Fibroblast of gingiva (primary cell): Measurements from ENCODE around the gene TMEM35A.
"Not testable (repeated sequence)": the region's sequence is repeated elsewhere in the genome, so short reads cannot be mapped to it uniquely, and the experiment has no call there.

Experiments
- DNase-seq: peaks from one replicate; pipeline ENCODE4 v3.0.0-alpha.2; 2011; ENCODE audit warnings: low read depth

TMEM35A gene, protein sequence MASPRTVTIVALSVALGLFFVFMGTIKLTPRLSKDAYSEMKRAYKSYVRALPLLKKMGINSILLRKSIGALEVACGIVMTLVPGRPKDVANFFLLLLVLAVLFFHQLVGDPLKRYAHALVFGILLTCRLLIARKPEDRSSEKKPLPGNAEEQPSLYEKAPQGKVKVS

DNA sequence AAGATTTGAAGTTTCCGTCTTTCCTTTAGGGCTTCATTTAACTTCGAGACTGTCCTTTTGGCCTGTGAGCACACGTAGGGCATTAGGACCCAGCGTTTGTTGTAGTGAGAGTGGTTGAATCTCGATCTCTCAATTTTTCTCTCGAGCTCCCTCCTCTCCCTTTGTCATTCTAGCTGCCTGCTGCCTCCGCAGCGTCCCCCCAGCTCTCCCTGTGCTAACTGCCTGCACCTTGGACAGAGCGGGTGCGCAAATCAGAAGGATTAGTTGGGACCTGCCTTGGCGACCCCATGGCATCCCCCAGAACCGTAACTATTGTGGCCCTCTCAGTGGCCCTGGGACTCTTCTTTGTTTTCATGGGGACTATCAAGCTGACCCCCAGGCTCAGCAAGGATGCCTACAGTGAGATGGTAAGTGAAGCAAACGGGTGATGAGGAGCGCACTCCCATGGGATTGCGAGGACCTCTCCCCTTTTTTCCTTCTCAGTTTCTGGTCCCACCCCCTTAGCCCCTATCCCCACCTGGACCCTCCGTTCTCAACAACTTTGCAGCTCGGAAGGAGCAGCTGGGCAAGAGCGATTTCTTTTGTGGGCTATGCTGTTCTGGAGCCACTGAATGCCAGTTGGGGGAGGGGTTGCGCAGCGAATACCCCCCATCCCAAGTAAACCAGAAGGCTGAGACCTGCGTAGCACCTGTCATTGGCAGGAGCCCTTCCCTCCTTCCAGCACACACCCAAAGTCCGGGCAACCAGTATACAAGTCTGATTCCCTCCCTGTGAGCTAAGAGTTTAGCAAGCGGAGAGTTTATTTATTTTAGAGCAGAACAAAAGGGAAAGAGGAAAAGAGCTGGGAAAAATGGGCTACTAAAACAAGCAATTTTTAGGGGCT is at the start of gene TMEM35A:
Gene TMEM35A (plus strand): TSS at position 164 of the 883 bp plus-strand sequence. CDS start 124 bp downstream, at position 288.
- DNase-seq: peak; percentile 18

DNA sequence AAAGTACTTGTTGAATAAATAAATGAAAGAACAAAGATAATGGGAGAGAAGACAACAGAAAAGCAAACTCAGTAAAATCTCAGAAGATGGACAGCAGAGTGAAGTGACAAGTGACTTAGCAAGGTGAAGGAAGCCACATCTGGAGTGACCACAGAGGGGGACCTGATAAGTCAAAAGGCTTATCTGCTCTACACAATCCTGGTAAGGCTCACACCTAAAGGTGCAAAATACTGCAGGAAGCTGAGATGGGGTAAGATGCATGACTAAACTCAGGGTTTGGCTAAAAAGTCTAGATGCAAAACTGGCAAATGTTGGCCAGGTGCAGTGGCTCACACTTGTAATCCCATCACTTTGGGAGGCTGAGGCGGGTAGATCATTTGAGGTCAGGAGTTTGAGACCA is 49.0 kb upstream of the TMEM35A start:
- DNase-seq: no peak

DNA sequence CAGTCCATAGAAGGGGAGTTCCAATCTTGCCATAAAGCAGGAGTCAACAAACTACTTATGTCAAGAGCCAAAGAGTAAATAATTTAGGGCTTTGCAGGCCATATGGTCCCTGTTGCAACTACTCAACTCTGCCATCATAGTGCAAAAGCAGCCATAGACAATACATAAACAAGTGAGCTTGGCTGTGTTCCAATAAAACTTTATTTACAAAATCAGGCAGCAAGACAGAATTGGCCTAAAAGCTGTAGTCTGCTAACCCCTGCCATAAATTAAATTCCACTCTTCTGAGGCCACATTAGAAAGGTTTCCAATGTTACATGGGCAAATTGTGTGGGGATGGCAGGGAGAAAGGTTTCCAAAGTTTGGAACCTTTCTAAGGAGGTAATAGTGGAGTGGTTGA is 41.4 kb upstream of the TMEM35A start:
- no peak for DNase-seq

DNA sequence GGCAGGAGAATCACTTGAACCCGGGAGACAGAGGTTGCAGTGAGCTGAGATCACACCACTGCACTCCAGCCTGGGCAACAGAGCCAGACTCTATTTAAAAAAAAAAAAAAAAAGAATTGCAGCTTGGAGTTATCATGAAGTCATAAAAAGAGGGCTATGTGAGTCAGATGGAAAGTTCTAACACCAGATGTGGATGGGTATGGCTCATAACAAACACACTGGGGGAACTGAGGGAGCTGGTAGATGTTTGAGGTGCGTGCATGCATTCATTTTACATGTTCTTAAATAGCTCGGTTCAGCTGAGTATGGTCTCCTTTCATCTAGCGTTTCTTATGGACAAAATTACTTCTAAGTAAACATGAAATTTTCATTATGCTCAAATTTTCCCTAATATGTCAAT is 38.5 kb upstream of the TMEM35A start:
- DNase-seq: no peak

DNA sequence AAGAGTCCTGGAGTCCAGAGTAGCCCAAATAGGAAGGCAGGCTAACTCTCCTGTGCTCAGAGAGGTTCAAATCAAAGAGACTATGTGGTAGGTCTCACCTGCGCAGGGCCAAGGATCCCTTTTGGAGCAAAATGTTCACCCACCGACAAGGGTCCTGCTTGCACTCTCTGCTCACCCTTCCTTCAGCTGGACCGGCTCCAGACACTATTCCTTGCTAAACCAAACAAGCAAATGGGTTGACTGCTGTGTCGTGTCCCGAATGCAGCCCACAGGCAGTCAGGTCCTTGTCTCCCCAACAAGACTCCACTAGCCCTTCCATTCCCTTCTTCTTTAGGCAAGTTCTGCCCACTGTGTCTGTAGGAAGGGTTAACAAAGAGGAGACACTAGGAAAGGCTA is 27.5 kb upstream of the TMEM35A start:
- no peak for DNase-seq

DNA sequence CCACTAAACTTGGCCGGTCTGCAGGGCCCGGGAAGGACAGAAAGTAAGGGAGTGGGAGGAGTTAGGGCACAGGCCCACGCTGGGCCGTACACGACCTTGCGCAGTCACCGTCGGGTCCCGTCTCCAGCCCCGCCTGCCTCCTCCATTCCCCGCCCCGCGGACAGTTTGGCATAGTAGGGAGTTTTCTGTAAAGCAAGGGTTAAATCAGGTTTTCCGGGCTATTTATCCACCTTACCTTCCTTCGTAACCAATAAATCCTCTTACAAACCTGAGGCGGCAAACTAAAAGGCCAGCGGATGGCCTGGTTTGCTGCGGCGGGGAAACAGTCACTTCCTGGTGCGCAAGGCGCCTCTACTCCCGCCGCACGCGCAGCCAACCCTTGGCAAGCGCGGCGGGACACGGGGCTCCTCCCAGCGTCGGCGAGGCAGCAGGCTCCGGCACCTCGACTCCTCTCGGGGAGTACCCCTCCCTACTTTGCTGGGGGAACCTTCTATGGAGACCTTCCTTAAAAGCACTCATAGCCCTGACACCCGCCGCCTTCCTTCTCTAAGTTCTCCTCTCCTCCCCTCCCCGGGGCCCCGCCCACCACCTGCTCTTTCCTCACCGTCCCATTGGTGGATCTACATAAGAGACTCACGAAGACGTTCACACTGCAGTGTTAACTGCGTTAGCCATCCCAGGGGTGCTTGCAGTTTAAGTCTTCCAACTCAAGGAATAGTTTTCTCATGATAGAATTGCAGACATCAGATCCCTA is 27.0 kb upstream of the TMEM35A start, which contains the start of gene TRMT2B:
Gene TRMT2B (minus strand): TSS at position 563 of the 754 bp plus-strand sequence. CDS start 9,822 bp downstream, outside the sequence.
- peak; percentile 60 for DNase-seq

DNA sequence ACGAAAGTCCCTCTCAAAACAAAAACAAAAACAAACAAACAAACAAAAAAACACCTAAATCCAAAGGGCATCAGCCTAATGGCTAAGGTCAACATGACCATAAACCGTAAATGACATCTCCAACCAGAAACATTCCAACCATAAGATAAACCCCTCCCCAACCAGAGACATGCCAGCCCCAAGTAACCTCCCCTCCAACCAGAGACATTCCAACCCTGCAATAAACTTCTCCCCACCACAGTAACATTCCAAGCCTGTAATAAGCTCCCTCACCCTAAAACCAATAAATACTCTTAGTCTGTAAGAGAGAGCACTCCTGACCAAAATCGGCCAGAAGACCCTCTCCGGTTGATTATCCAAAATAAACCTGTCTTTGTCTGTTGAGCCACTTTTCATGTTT is 22.1 kb upstream of the TMEM35A start:
- not testable (repeated sequence) for DNase-seq

DNA sequence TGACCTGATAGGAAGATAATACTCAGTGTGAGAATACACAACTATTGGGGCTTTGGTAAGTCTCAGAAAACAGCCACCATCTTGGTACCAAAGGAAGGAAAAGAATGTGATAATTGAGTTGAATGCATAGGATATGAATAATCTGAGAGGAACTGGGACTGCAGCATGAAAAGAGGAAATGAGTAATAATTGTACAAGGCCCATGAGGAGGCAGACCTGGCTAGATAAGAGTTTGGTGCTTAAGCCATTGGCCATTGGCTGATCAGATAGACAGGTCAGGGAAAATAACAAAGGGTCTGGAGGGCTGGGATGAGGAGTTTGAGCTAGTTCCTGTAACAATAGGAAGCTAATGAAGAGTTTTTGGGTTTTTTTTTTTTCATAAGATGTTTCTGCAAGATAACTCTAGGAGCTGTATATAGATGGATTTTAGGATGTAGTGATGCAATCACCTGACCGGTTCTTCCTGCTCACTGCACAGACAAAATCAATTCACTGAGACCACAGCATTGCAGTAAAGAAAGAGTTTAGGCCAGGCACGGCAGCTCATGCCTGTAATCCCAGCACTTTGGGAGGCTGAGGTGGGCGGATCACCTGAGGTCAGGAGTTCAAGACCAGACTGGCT is 21.5 kb upstream of the TMEM35A start:
- DNase-seq: no peak

DNA sequence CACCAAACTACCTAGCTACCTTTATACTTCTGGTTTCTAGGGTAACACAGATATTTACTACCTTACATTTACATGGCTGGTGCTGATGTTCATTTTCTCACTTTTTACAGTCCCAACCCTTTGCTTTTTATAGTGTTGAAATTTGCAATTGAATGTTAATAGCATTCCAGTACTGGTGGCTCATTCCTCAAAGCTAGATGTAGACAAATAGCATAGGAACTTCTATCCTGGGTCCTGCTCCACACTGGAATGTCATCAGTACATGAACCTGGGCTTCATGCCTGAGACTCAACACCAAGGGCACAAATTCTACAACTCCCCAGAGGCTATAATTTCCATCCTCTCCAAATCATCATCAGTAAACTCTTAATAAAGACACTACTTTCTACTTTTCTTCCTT is 16.5 kb upstream of the TMEM35A start:
- peak; percentile 0 for DNase-seq

DNA sequence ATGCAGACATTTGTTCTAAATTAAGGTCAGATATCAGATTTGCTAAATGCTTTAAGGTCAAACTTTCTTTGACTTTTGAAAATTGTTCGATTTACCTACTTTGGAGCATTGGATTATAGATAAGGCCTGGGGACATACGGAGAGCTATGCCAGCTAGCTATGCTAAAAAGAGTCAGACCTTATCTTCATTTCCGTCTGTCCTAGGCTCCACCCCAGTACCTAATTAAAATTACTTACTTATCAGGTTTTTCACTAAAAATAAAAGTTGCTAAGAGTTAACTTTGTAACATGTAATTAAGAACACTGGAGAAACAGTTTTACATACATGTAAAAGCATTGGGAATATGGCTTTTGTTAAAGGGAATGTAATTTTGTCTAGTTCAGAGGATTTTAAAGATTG is 7.1 kb upstream of the TMEM35A start:
- DNase-seq: no peak

DNA sequence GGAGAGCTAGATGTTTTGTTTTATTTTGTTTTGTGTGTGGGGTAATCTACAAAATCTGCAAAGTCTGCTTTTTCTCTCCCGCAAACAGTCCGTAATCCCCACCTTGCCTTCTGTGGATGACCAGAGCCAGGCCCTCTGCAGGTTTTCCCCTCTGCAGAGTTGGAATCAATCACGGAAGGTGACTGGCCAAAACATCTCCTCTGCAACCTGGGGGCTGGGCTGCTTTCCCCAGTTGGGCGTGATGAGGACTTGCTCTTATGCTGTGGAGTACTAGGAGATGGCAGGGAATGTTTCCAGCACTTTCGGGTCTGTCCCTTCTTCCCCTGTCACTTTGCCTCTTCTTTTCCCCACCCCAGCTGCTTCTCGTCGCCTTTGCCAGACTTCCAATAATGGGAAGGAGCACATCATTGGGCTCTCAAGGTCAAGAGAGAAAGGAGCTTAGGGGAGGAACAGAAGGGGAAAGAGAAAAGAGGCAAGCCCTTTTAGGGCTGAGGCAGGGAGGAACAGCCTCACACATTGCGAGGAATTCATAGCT is 1.1 kb downstream of the TMEM35A start:
- no peak for DNase-seq

DNA sequence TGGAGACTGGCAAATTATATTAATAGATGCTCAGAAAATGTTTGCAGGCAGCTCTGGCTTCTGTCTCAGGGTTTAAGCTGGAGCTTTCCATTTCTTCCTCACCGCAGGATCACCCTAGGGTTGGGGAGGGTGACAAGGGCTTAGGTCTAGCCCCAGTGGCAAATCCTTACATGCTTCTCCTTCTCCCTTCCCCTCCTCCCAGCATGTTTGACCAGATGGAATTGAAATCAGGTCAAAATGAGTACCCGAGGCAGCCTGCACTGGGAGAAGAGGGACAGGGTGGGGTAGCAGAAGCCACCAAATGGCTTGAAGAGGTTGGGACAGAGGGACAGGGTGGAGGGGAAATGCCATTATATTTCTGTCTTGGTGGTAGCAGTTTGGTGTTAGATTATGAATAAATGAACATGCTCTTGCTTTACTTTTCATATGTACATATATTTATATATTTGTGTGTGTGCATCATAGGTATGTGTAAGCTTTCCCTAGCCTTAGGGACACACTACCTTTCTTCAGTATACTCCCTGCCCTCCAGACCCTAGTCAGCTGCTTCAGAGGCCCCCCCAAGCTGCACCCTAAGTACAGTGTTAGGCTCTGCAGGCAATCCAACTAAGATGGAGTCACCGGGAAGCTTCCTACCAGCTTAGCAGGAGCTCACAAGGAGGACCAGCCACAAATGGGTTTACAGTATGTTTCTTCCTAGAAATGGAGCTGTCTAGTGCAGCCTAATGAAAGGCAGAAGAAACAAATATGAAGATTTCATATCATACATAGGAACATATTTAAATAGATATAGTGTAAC is 1.8 kb downstream of the TMEM35A start:
- no peak for DNase-seq

DNA sequence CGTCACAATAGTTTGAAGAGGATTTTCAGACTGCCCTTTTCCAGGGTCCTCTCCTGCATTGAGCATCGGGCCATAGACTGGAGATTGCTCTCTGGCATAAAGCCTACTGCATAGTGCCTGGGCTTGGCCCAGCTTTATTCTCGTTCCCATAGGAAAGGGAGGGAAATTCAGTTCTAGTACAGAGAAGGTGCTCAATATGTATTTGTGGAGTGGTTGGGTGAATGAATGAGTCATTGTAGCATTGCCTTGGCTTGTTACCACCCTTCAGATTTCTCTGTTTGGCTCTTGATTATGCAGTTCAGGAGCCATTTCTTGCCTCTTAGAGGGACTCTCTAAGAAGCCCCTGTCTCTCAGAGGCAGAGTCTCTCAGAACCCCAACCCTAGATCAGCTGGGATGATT is 2.6 kb downstream of the TMEM35A start:
- DNase-seq: no peak

DNA sequence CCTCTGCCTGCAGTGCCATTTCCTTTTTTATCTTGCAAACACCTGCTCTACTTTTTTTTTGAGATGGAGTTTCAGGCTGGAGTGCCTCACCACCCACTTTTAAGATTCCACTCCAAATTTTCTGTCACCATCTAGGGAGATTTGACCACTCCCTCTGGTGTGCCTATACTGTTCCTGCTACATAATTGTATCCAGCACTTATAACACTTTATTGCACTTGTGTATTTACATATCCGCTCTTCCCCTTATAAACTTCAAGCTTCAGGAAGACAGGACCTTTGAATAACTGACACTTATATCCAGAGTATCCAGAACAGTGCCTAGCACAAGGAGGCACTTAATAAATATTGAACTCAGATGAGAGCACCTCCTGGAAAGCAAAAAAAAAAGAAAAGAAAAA is 13.1 kb downstream of the TMEM35A start:
- no peak for DNase-seq

DNA sequence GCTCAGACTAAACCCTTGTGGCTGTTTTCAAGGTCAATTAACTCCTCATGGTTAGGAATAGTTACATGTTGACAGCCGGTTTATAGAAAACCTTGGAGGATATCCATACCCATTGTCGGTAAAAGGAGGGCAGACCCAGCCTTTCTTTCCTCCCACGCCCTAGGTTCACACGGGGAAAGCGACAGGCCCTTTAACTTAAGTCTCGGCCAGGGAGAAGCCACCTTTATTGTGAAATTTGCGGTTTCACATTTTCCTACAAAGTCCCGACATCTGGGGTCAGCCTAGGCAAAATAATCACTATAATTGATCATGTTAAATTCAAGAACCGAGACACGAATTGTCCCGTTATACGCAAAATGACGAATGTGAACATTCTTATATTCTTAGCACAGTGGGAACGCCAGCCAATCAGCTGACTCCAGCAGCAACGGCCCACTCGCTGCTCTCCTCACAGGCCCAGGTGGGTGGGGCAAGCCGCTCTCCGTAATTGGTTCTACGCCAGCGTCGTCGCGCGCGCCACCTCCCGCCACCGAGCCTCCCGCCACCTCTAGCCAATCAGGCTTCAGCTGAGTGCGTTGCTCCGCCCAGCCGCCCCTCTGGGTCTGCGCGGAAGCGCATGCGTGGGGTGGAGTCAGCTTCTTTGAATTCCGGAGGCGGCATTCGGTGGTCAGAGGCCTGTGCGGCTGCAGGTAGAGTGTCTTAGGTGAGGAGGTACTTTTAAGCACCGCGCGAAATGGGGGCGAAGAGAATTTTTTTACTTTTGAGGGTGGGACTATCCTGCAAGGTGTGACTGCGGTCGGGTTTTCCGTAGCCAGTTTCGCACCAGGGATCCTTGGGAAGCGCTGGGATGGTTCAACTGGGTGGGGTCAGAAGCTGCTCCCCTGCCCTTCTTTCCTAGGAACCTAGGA is 19.1 kb downstream of the TMEM35A start, which contains the start of gene CENPI:
Gene CENPI (plus strand): TSS at position 659 of the 908 bp plus-strand sequence. CDS start 2,867 bp downstream, outside the sequence.
- peak; percentile 92 for DNase-seq

DNA sequence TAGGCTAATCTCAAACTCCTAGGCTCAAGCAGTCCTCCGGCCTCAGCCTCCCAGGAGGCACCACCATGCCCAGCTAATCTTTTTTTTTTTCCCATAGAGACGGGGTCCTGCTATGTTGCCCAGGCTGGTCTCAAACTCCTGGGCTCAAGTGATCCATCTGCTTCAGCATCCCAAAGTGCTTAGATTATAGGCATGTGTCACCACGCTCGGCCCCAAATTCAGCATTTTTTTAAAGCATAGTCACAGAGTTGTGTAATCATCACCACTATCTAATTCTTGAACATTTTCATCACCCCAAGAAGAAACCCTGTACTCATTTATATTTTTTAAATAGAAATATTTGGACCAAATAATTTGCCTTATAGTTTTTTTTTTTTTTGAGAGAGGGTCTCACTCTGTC is 29.6 kb downstream of the TMEM35A start:
- DNase-seq: peak; percentile 45

DNA sequence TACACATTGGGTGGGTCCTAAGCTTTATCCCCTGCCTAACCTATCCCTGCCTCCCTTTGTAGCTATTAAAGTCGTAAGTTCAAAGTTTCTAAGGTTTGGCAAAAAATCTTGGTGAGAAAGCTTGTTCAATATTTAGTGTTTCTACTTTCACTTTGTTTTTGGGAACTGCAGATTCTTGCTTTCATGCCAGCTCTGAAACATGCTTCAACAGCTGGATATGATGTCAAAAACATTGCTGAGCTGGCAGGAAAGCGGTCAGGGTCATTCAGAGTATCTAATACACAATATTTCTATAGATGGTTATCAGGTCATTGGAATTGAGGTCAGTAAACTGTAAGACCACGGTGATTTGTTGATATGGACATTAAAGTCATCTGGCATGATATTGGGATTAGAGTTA is 39.0 kb downstream of the TMEM35A start:
- DNase-seq: peak; percentile 29

DNA sequence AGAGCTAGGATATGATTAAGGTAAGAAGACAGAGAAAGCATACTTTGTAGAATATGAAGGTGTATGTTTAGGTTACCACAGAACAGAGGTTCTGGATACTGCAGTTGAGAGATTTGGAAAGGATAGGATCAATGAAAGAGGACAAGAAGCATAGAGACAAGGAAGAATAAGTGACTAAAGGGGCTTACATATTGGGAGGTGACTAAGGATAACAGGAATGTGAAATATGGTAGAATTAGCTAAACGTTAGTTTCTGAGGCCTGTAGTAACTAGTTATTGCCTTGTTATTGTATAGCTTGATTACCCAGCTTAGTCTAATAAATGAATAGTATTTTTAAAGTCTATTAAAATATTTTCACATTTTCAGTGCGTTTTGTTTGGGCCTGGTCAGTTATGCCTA is 57.6 kb downstream of the TMEM35A start:
- DNase-seq: no peak
